SIG-M5 (cell line): ENCODE measurements around the gene PRAME.

Experiments
- DNase-seq: peaks from one replicate; lab custom pipeline; 2025; lab: John Stamatoyannopoulos, UW

Gene PRAME

DNA sequence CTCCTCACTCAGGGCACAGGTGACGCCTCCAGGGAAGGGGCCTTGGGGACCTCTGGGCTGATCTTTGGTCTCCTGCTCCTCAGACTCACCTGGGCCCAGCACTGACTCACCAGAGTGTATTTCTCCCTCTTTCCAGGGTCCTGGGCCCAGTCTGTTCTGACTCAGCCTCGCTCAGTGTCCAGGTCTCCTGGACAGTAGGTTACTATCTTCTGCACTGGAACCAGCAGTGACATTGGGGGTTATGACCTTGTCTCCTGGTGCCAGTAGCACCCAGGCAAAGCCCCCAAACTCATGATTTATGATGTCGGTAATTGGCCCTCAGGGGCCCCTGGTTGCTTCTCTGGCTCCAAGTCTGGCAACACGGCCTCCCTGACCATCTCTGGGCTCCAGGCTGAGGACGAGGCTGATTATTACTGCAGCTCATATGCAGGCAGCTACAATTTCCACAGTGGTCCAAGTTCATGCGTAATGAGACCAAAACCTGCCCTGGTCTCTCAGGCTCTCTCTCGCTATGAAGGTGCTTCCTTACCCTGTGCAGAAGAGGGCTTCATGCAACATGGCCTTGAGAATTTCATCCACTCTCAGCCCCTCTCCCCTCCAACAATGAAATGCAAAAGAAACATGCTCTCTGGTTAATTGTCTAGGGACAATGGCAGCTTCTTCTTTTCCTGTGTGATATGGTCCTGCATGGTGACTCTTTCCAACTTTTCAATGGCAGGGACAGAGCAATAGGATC is 21.0 kb upstream of the PRAME start:
- no peak for DNase-seq

GRCh38 chr22:22578702-22579424 is 19.8 kb upstream of the PRAME start:
- DNase-seq = no peak

DNA sequence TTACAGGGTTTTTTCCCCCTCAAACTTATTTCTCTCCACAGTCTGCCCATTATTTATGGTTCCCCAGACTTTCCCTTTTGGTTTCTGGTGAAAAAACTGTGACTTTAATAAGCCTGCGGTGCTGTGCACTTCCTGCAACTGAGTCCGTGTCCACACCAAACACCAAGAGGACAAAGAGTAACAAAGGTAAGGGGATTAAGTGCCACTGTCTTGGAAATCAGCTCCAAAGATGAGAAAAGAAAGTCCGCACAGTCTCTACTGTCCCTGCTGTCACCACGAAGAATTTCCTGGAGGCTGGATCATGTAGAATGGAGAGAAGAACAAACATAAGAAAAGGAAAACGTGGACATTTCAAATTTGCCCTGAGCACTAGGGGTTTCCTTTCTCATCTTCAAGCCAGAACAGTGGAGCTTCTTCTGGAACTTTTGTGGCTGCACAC is 17.9 kb upstream of the PRAME start:
- DNase-seq = no peak

DNA sequence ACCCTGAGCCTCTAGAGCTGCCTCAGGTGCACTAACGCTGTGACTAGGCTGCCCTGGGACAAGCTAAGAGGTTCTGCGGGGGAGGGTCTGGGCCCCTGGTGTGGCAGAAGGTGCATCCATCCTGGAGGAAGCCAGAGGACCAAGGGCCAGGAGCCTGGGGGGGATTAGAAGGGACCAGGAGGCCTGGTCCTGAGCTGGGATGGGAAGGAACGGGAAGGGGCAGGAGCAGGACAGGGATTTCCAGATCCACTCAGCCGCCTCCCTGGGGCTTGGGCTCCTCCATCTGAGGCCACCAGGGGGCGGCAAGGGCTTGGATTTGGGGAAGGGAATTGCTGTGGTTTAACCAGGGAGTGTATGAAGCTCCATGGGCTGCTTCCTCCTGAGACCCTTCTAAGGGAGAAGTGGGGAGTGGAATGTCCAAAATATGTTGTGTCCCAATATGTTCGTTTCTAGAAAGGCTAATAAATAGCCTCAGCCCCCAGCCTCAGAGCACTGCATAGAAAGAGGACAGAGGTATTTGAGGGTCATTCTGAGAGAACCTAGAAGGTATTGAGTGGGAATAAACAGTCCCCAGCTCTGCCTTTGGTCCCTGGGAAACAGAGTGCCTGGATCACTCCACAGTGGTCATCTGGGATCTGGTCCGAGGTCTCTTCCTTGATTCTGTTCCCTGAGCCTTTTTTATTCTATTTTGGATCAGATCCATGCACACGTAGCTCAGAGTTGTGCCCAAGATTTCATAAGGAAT is 17.4 kb upstream of the PRAME start:
- no peak for DNase-seq

GRCh38 chr22:22574361-22574760 is 15.3 kb upstream of the PRAME start:
- DNase-seq = no peak

DNA sequence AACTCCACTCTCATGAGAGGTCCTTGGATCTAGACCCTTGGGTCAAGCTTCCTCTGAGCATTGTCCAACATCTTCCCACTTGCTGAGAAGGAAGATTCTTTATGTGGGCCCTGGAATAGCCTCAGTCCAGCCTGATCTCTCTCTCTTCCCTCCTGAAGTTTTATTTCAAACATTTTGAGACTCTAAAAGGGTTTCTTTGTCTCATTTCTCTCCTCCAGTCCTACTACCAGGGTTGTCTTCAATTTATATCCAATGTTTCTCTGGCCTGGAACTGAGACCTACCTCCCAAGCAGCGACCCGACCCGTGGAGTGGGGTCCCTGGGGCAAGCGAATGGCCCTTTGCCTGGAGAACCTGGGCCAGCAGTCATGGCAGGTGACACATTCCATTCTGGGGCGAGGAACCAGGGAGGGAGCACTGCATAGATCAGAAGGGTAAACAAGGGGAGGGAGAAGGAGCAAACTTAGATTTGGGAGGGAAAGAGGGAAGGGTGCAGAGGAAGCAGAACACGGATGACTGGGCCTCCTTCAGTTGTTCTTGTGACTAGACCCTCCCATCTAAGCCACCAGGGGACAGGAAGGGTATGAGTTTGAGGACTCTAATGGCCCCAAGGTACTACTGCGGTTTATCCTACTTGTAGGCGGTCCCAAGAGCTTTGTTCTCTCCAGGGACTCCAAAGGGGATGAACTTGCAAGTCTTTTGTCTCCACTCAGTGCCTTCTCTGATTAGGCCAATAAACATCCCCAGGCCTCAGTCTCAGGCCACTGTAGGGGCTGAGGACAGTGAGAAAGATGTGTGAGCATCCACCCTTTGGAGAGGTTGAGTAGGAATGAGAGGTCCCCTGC is 14.2 kb upstream of the PRAME start:
- no peak for DNase-seq

DNA sequence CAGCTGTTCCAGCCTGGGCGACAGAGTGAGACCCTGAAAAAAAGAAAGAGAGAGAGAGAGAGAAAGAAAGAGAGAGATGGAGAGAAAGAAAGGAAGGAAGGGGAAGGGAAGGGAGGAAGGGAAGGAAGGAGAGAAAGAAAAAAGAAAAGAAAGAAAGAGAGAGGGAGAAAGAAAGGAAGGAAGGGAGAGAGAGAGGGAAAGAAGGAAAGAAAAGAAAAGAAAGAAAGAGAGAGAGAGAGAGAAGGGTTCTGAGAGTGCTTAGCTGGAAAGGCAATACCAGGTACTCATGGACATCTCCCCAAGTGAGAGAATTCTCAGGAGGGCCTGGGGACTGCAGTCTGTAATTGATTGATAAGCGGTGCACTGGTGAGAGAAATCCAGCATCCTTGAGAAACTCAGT is 12.8 kb upstream of the PRAME start:
- DNase-seq = no peak

DNA sequence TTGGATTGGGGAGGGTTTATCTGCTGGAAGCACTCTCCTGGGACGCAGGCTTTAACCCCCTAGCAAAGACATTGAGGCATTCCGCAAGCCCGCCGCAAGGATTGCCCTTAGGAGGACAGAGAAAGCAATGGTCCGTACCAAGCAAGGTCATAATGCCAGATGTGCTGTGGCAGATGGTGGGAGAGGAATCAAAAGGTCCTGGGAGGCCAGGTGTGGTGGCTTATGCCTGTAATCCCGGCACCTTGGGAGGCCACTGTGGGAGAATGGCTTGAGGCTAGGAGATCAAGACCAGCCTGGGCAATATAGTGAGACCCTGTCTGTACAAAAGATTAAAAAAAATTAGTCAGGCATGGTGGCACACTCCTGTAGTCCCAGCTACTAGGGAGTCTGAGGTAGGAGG is 12.4 kb upstream of the PRAME start:
- no peak for DNase-seq

GRCh38 chr22:22569218-22569617 is 10.2 kb upstream of the PRAME start:
- DNase-seq = no peak

DNA sequence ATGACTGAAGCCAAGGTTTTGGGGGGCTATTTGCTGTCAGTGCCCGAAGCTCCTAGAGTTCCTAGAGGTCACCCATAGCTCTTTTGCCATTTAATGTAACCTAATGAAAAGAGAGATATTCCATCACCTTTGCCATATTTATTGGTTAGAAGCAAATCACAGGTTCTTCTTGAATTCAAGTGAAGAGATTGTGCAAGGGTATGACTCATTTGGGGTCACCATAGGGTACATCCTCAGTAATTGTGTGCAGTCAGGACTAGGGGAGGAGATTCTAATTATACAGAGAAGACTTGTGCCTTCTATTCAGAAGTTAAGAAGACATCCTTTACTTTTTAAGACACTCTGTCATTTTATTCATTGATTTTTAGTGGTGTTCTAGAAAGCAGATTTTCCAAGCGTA is 6.9 kb upstream of the PRAME start:
- no peak for DNase-seq

DNA sequence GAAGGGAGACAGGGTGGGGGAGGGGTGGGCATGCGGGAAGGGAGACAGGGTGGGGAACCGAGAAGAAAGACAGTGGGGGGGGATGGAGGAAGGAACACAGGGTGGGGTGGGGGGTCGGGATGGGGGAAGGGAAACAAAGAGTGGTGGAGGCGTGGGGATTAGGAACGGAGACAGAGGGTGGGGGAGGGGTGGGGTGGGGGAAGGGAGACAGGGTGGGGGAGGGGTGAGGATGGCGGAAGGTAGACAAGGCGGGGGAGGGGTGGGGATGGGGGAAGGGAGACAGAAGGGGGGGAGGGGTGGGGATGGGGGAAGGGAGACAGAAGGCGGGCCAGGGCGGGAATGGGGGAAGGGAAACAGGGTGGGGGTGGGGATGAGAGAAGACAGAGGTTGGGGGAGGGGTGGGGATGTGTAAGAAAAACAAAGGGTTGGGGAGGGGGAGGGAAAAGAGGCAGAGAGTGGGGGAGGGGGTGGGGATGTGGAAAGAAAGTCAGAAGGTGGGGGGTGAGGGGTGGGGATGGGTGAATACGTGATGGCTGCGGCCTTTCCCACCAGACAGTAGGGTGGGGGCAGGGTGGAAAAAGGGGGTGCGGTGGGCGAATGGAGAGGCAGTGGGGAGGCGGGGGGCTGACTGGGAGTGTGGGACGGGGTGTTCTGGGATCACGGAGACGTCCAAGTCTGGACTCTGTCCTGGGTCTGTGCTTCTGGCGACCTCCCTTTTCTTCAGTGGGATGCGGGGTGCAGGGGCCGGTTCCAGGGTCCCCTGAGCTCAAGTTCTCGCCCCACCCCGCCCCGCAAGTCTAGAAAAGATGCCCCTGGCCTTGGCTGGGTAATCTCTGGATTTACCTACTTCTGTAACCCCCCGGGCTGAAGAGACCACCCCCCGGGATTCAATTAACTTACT is 744 bp downstream of the PRAME start:
- DNase-seq = no peak

DNA sequence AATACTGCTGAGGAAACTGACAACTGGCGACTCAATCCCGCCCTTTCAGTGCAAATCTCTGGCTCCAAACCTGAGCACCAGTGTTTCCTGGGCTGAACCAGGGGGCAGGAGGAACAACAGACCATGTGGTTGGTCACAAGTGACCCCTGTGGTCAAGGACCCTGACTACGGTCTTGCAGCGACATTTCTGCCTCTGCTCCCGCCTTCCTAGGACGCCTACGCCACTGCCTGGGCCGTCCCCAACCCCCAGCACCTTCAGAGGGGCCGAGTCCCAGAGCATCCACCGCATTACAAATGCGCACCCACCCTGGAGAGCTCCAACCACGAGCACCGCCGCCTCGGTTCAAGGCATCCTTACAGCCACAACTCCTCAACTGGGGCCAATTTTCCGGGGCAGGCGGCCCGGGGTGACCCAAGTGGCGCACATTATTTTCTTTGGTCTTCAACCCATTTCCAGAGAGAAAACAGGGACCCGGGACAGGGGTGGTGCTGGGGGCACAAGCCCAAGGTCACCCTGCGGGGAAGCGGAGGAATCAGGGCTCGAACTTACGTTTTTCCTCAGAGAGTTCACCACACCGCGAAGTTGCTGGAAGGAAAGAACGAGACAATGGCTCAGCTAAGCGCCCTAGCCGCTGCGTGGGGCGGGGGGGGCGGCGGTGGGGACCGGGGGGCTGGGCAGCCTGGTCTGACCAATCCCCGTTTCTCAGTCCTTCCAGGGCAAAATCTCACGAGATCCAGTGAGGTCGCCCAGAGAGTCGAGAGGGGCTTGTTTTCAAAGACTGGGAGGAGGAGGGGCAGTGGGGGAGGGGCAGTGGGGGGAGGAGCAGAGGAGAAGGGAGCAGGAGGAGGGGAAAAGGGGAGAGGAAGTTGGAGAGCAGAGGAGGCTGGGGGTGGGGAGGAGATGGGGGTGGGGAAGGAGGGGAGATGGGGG is 1.8 kb downstream of the PRAME start:
- DNase-seq = no peak

DNA sequence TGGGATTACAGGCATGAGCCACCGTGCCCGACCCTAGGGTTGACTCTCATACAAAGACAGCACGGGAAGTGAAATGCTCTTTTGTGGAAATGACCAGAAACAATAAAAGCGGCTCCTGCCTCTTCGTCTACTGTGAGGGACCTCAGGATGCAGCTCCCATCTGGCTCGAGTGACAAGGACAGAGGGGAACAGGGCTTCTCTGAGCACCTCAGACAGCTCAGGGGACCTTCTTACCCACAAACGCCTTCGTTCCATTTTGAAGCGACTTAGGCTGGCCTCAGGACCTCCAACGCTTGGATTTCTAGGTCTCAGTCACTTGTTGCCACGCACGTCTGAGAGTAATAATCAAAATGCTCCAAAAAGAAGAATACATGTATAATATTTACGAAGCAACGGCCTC is 2.5 kb downstream of the PRAME start:
- DNase-seq = no peak

GRCh38 chr22:22555596-22555995 is 3.5 kb downstream of the PRAME start:
- no peak for DNase-seq

DNA sequence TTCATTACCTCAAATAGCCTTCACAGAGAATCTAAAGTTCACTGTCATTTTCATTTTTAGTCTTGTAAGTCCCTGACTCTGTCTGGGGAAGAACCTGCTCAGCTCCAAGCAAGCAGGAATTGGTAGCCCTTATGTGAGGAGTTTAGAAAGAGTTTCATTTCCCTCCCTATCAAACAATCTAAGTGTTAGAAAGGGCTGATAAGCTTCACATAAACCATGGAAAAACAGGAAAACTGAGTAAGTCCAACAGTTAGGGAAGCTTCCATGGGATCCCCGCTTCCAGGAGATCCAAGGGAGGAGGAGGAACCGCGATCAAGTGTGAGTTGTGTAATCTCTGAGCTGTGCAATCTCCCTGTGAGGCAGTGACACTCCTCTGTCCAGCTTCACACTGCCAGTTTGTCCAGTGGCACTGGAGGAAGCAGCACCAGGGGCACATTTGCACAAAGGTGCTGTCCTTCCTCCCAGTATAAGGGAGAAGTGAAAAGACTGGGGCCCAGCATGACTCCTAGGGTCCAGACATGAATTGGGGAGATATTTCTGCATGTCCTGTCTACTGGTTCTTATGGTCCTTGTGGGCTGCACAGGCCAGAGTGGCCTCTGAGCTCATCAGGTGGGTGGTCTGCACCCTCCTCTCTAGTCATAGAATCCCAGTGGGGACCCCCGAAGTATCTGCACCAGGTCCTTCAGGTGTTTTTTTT is 4.3 kb downstream of the PRAME start:
- no peak for DNase-seq

DNA sequence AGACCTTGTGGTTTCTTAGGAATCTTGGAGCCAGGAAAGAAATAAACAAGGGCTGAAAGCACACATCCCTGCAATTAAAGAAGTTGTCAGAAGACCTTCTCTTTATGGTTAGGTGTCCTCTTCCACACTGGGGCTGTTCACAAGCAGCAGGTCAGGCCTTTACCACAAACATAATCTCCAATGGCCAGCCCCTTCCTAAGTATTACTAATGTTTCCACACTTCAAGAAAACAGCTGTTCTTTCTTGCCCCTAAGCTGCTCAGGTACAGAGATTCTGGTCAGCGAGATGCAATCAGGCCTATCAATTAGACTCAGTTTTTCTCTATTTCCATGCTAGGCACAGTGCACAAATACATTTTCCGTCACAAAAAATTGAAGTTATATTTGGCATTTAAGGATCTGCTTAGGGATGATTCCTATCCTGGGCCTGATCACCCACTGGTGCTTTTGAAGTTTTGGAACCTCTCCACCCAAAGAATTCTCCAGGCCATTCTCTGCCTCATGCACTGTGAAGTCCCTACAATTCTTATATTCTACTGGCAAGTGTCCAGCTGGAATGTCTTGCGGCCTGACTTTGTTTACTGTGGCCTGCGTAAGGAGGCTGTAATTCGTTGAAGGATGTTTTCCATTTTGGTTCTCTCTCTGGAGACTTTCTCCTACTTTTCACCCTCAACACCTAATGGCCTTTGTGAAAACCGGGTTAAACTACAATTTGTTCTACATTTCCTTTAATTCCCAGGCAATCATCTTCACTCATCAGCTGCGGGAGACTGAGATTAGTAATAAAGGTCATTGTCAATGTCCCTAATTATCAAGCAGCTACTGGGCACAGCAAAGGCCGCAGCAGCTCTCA is 5.1 kb downstream of the PRAME start:
- DNase-seq = no peak

DNA sequence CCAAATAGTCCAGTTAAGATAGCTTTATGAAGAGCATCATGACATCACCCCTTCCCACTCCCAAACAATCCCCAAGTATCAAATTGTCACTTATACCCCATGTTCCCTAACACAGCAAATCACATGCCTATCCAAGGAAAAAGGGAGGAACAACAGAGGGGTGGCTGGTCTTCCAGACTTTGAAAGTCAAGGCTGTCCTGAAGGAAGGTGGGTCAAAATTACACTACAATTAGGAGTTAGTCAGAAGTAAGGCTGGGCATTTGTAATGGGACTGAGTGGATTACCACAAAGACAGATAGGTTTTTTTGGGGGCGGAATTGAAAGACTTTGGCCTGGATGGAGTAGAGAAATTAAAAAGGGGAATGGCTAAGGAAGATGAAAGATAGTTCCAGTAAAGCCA is 5.9 kb downstream of the PRAME start:
- DNase-seq = no peak

DNA sequence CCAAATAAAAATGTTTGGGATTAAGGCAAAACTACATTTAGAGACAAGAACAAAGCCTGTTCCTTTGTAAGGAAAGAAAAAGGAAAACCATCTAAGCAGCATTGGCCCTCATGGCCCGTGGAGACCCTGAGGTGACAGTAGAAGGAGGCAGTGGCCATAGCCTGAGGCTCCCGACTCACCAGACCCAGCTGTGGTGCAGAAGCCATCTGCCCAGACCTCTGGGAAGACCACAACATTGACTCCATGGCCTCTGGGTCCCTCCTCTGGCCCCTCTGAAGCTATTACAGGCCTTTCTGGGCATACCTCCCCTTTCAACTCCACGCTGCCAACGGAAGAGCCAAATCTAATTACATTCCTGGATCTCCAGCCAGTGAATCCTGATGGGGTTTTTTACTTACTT is 6.4 kb downstream of the PRAME start:
- DNase-seq = no peak
